Hepatic stellate cell (primary cell): Measurements from ENCODE around the gene SYT1.
"Not testable (repeated sequence)": the region's sequence is repeated elsewhere in the genome, so short reads cannot be mapped to it uniquely, and the experiment has no call there.

ENCODE experiments used
- DNase-seq: peaks from one replicate; pipeline ENCODE4 v3.0.0; 2011; ENCODE audit warnings: low spot score

Gene SYT1

DNA sequence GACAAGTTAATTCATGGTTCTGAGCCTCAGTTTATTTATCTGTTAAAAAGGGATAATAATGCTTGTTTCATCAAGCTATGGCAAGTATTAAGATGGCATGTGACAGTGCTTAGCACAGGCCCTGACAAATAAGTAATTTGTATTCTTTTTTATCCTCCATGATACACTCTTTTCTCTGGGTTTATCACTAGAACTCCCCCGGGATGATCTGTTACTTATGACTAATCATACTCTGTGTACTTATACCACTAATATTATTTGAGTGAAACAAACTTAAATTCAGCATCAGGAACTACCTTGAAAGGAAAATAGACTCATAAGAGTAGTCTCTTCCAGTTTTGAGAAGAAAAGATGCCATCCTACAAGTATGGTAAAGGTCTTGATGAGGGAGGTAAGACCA is 542.4 kb downstream of the SYT1 start:
- DNase-seq: no peak

DNA sequence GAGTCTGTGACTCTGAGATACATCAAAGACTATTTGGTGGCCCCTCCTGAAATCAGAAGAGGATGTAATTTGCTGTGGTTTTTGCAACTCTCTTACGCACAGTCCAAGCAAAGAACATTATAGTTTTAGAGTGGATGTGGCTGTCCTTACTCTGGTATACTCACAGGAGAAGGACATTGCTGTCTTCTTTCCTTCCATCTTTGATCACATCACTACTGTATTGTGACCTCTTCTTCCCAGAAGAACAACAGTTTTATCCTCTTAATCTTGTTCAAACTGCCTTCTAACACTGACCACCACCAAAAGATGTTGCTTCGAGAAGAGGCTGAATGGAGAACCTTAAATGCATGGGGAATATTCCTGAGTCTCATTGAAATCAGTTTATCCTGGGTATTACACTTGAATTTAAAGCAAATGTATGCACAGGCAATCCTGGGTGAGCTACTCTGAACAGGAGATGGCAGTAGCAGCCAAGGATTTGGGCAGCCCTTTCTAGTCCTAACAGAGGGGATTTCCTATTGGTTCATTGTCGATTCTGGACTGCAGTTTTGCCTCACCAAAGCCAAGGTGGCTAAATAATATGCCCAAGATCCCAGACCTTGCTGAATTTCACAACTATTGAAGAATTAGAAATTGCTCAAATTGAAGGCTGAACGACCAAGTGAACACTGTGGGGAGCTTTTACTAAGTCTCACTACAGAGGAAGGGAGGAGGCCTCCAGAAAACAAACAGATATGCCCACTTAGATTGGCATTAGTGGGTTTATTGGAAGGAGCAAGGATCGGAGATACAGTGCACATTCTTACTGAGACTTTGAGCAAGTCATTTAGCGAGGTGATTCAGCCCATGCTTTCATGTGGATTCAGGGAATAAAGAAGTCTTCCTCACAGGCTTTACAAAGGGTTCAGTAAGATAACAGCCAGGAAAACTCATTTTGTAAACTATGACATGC is 543.4 kb downstream of the SYT1 start:
- no peak for DNase-seq

DNA sequence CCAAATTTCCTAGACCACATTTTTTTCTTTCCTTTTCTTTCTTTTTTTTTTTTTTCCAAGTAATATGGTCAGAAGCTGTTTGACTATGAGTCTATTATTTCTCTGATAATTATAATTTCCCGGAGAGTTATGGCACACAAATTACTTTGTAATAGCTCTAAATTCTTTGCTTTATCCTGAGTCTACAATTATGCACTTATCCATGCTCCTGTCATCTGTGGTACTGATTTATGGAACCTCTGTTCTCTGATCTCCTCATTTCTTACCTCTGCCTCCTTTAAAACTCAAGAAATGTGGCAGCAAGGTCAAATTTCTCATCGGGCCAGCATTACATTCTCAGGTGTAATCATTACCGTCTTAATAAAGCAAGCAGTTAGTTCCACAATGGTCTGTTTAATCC is 544.1 kb downstream of the SYT1 start:
- no peak for DNase-seq

DNA sequence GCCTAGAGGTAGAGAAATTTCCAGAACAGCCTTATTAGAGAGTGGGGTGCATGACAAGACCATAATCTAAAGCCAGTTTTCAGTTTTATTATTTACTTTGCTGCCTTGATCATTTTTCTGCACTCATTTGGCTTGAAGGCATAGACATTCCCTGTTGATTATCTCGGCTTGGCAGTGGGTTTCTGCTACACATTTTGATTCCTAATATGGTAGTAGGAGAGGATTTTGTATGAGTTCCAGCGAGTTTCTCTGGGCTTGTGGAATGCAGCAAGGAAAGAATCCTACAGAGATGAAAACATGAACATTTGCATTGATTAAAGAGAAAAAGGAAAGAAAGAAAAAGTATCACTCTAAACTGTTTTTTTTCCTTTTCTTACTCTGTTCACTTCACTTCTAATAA is 545.0 kb downstream of the SYT1 start:
- no peak for DNase-seq

DNA sequence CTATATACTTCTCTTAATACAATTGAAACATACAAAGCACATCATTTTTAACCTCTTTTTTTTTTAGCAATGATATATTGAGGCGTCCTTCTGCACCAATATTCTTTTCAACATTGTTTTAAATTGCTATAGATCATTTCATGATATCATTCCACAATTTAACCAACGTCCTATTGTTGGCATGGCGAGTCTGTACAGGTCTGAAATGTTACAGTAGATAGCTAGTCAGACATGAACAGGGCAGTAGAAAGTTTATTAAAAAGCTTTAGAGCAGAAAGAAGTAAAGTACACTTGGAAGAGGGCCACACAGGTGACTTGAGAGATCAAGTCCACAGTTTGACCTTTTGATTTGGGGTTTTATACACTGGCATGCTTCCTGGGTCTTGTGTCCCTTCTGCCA is 547.2 kb downstream of the SYT1 start:
- no peak for DNase-seq

DNA sequence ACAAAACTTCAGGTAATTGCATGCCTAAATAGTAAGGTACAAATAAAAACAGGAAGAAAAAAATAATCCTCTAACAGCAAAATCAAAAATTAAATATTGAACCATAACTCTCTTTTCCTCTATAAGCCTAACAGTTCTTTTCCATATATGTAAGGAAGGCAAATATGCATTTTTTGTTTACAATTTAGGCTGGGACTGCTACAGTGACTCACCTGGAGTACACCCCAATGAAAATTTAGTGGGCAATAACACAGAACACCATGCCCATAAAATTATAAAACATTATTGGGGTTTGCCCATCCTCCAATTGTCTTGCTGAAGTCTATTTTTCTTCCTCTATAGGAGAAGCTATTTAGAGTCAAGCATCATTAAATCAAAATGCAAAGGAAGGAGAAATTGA is 549.2 kb downstream of the SYT1 start:
- no peak for DNase-seq

DNA sequence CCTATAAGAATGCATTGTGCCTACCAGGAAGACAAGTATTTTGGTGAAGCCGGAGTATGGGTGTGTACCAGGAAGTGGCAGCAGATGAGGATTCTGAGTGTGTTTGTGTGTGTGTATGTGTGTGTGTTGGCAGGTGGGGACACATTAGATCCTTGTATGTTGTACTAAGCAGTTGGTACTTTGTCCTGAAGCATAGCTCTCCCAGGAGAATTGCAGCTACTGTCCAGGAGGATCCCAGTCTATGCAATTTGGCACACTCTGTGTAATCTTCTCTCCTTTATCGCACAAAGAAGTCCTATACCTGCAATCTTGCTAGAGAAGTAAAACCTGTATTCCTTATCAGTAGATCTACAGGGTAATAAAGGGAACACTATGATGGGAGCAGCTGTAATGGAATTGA is 549.7 kb downstream of the SYT1 start:
- DNase-seq: no peak

DNA sequence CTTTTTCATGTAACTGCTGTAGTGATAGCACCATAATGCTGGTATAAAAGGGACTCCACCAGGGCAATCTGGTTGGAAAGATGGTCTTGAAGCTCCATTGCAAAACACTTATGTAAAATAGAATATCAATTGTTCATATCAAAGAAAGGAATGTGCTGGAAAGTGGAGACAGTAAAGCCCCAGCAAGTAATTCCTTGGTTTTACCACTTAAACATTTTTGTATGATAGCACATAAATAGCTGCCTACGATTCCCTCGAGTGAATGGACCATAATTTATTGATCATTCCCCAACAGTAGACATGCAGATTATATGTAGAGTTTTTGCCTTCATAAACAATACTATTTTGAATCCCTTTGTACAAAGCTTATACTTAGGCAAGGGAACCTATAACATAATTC is 550.7 kb downstream of the SYT1 start:
- no peak for DNase-seq

DNA sequence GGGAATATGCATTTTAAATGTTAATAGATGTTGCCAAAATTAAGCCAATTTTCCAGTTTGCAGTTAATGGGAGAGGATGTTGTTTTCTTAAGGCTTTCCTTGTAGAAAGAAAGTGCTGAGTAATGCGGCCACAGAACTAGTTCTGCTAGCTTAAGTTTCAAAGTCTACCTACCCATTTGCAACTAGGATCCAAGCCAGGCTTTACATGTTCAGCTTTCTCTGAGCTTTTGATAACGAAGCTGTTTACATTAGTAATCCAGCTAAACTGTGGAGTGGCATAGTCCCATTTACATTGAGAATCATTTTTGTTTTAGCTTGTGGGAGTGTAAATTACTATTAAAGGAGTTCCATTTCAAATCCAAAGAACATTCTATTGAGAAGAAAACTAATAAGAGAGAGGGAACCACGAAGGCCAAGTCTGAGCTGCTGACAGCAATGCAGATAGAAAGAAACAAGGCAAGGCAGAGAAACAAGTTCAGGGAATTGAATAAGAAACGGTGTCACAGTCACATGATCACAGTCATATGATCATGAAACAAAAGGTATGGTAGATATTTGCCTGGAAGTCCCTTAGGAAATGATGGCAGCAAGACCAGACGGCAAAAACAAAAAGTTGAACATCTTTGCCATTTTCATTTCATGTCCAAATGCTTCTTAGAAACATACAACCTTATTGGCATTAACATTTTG is 551.3 kb downstream of the SYT1 start:
- DNase-seq: no peak

DNA sequence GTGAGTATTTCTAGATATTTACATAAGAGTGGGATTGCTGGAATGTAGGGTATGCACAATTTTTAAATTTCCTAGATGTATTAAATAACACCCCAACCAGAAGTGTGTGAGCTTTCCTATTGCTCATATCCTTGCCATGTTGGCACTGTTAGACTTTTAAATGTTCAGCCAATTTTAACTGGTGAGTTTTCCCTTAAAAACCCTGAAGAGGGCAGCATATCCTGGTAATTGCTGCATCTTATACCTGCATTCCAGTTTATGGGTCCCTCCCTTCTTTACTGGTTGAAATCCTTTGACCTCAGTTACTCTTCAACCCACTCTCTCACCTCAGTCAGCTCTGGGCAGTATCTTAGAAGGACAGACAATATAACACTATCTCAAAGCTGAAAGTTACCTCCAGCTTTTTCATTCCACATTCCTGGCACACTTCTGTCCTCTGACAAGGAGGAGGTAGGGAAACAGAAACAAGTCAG is 555.6 kb downstream of the SYT1 start:
- DNase-seq: no peak

DNA sequence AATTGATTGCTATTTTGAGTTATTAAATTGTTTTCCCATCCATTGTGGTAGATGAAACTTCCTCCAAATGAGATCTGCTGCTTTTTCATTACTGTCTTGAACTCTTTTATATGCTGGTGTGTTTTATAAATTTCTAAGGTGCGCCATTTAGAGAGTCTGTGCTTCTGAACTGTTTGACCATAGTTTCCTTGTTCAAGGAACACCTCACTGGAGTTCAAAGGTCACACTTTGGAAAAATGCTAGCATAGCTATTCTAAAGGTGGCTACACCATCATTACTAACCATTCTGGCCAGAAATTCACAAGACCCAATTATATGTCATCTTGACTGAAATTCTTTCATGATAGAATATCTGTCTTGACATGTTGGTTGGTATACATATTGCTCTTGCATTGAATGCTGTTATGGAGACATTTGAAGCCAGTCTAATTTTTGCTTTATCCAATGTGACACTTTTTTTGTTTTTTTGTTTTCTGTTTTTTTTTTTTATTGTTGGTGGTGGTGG is 556.7 kb downstream of the SYT1 start:
- no peak for DNase-seq

DNA sequence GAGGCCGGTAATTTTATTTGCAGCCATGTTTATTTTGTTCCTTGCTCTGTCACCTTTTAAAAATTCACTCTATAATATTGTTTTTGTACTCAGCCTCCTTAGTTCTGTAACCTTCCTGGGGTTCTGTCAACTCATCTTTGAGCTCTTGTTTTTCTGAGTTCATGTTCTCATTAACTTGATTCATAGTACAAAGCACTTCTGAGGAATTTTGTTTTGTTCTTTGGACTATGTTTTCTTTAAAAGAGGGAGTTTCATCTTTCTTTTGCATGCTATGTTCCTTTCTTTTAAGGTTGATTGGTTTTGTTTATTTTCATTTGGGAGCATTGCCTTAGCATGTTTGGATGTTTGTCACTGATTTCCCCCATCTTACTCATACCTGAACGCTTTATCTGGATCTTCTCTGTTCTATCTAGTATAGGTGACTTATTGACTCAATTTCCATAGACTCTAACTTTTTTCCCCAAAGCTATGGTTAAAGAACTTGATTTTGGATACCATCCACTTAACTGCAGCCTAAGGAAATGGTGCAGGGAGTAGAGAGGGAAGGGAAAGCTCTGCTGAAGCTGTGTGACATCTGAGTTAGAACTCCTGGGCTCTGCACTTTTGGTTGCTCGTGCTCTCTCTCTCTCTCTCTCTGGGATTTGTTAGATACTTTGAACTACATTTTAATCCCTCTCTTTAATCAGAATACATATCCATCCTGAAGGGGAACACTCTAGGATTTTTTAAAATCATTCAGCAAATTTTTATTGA is 557.7 kb downstream of the SYT1 start:
- DNase-seq: no peak

DNA sequence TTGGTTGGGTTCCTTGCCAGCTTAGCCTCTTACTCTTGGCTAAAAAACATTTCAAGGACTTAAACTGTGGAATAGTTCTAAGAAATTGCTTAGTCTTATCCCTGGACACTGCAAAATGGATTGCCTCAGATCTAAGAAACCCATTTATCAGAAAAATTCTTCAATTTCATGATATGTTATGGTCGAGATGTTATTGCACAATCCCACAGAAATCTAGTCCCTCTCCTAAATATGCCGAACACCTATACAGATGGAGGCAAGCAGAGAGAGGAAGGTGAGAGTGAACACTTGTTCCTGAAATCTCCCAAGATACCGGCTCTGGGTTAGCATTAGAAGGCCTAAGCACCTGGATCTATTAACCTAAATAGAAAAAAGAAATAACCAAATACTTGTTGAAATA is 559.0 kb downstream of the SYT1 start:
- no peak for DNase-seq

DNA sequence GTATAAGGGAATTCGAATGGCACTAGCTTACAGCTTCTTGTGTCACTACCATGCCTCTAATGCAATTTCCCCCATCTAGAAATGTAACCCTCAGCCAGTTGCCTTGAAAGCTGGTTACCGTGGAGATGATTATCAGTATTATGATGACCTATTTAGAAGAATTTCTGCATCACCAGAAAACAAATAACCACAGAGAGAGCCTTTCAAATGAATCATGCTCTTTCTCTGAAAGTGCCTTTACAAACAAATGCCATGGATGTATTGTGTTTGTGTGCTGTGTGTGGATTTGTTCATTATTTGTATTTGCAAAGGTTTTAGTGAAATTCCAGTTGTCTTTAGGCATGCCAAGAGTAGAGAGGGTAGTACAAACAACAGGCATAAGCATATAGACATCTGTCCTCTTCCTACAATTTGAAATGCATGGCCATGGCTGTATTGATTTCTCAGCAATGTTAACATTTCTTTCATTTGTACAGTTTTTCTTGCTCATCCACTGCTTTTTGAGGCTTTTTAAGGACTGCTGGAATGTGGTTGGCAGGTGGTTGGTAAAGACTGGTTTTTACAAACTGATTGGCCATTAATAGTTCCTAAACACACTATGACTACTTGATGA is 559.6 kb downstream of the SYT1 start:
- DNase-seq: peak; percentile 26

DNA sequence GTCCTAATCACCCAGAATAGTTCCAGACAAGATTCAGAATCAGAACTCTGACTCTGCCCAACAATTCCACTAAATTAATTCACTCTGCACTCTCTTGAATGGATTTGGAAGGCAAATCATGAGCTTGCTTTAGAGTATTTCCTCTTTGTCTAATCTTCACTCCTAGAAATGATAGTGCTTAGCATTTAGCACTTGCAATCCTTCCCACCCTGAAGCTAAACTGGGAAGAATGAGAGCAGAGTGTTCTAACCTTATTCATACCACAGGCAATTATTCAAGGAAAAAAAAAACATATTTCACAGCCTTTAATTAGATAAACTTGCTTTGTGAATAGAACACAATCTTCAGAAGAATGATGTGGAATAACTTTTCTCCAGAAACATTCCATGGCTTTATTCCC is 561.5 kb downstream of the SYT1 start:
- no peak for DNase-seq

DNA sequence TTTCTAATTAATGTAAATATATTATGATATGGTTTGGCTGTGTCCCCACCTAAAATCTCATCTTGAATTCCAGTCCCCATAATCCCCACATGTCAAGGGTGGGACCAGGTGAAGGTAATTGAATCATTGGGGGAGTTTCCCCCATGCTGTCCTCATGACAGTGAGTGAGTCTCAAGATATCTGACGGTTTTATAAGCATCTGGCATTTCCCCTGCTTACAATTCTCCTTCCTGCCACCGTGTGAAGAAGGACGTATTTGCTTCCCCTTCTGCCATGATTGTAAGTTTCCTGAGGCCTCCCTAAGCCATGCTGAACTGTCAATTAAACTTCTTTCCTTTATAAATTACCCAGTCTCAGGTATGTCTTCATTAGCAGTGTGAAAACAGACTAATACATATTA is 562.2 kb downstream of the SYT1 start:
- DNase-seq: not testable (repeated sequence)

DNA sequence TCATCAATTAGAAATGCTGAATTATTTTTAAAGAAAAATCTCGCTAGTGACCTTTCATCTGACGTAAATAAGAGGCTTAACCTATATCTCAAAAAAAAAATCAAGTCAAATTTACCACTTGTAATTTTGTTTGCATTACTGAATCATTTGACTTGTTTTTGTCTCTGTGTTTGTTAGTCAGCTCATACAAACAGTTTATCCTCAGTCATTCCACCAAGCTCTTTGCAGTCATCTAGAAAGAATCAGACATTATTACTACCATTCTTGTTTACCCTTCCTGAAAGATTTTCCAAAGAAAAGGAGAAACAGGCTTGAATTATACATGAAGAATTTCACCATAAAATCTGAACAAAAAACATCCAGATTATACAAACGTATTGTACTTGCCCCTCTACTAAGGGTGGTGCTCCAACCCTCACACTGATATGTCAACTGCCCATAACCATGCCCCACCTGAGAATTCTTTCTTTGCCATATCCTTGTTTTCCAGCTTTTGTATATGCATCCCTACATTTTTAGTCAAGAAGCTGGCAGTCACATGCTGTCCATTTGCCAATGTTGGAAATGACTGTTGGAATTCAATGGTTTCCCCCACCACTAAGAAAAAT is 569.0 kb downstream of the SYT1 start:
- DNase-seq: no peak

DNA sequence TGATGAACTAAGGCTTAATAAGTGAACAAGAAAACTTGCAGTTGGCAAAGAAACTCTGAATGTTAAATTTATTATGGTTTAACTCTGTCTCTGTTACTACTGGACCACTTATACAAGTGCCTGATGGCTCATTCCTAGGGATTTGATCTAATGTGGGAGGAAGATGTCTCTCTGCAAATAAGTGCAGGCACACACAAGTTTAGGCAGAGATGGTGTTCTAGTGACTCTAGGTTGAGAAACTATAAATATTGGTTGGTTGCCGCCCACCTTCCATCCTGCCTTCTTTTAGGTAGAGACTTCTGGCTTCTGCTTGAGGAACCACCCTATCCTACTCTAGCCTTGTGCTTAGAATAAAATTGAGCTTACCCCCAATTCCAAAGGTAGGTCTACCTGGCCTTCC is 570.0 kb downstream of the SYT1 start:
- DNase-seq: no peak

DNA sequence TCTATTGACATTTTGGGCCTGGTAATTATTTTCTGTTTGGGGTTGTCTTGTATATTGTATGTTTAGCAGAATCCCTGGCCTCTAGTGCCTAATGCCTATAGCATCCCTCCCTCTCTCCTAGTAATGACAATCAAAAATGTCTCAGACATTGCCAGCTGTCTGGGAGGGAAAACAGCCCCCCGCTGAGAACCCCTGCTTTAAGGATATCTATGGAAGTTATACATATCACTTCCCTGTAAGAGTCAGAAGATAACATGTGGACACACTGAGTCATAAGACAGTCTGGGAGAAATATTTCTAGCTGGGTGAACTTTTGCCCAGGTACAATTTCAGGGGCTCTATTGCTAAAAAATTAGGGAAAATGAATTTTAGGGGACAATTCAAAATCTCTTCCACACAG is 571.2 kb downstream of the SYT1 start:
- DNase-seq: no peak

DNA sequence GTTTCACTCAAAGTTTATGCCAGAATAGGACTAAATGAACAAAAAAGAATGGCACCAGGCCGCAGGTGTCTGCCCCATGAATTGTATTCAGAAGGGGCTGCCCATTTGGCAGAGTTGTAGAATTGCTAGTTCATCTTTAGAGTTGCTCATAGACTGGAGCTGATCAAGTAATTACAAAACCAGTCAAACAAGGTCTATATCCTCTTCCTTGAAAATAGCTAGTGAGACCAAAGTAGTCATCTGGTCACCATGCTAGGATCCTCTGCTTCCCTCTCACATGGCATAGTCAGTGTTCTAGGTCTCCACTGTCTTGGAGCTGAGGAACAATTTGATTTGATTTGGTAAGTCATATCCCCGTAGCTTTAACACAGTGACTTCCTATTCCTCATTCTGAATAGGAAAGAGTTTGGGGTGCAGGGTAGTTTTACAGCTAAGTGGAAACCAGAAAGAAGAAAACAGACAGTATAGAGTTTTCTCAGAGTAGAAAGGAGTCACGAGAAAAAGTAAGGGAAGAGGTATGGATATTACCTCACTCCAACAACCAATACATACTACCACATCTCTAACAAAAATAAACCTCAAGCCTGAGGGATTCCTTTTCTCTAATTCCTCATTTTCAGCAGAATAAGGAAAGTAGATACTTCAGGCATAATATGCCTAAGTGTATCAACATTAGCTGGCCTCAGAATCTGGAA is 574.1 kb downstream of the SYT1 start:
- DNase-seq: no peak
